ENCODE results near the gene MAP1LC3C.

Gene MAP1LC3C

DNA sequence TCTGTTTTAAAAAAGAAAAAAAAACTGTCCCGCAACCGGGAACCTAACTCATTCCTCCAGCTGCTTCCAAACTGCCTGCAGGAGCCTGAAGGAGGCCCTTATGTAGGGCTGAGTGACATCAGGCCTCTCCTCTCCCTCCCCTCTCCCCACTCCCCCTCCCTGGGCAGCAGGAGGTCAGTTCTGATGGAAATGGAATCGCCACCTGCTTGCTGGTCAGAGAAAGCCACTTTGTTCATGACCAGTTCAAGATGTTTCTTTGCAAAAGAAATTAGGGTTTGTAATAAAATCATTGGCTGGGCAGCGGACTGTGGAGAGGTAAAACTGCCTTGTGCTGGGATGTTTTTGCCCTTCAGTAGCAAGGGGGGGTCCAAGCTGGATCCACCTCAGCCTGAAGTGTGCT lies at the start of gene MAP1LC3C:
MAP1LC3C (minus strand) TSS at position 73 of the 400 bp plus-strand sequence. CDS start 90 bp downstream, outside the sequence.
- DNase-seq (ENCODE audit: low spot score): no peak
- no peak for FAIRE-seq

DNA sequence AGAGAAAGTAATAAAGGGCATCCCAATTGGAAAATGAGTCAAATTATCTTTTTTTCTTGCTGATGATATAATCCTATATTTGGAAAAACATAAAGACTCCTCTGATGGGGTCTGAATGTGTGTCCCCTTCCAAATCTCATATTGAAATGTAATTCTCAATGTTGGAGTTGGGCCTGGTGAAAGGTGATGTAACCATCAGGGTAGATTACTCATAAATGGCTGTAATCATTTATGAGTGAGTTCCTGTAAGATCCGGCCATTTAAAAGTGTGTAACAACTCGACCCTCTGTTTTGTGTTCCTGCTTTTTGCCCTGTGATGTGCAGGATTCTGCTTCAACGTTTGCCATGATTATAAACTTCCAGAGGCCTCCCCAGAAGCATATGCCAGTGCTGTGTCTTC lies 44.3 kb upstream of the MAP1LC3C start:
- no peak for DNase-seq (ENCODE audit: low spot score)
- no peak for FAIRE-seq

DNA sequence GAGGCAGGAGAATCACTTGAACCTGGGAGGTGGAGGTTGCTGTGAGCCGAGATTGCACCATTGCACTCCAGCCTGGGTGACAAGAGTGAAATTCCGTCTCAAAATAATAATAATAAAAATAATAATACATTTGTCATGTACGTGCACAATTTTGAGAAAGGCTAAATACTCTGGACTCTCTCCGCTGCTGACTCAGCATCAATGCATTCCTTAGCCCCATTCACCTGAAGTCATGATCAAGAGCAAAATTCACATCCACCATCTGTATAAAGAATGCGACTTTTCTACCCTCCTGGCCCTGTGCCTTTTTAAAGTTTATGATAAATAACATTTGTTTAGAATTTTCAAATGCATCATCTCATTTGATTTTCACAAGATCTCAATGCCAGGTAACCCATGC lies 35.5 kb upstream of the MAP1LC3C start:
- FAIRE-seq: no peak
- DNase-seq (ENCODE audit: low spot score): no peak

DNA sequence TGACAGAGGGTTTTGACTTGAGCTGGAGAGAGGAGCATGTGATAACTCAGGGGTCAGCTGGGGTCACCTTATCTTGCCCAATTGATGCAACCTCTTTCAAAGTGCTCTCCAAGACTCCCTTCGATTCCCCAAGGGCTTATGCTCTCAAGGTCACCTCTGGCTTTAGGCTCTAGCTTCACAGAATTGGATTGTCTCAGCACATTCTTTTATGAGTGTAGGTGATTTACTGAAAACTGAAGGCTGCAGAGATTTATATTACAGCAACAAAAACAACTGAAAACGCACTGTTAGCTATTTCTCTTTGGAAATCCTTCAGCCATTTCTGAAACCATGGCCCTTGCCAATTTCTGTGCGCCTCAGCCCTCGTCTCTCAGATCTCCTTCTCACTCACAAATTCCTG lies 34.5 kb upstream of the MAP1LC3C start:
- no peak for FAIRE-seq
- no peak for DNase-seq (ENCODE audit: low spot score)

DNA sequence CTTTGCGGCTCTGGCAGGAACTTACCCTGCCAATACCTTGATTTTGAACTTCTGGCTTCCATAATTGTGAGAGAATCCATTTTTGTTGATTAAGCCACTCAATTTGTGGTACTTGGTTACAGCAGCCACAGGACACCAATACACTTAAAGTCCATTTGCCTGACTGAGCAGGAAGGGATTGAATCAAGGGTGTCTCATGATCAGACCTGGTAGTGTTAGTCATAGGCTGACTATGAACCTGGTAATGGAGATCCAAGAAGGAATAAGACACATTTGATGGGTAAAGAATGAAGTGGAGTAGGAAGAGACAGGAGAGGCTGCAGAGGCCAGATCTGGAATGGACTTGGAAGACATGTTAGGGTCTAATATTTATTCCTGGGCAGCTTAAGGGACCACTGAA lies 31.2 kb upstream of the MAP1LC3C start:
- FAIRE-seq: no peak

DNA sequence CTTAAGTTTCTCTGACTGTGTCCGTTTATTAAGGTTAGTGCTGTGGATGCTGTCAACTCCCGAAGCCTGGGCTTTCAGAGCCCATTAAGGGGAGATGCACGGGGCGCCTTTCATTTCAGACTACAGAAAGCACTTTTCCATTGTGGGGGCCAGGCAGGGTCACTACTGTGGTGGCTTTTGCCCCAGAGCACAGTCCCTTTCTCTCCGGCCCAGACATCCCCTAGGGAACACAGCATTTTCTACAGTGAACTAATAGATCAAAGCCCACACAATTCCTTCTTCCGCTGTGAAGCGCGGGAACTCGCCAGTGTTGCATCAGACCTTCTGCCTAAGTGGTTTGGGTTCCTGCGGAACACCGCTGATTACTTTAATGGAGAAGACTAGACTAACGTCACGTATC lies 26.8 kb upstream of the MAP1LC3C start:
- no peak for FAIRE-seq

More for the DNA sequence above, 31.2 kb upstream of the MAP1LC3C start:
- DNase-seq (ENCODE audit: low spot score): peak; percentile 33

DNA sequence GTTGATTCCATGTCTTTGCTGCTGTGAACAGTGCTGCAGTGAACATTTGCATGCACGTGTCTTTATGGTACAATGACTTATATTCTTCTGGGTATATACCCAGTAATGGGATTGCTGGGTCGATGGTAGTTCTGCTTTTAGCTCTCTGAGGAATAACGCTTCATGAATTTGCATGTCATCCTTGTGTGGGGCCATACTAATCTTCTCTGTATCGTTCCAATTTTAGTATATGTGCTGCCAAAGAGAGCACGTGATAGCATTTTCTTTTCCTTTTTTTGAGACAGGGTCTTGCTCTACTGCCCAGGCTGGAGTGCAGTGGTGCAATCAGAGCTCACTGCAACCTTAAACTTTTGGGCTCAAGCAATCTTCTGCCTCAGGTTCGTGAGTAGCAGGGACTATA lies 24.9 kb upstream of the MAP1LC3C start:
- FAIRE-seq: no peak

More for the DNA sequence above, 26.8 kb upstream of the MAP1LC3C start:
- no peak for DNase-seq (ENCODE audit: low spot score)

DNA sequence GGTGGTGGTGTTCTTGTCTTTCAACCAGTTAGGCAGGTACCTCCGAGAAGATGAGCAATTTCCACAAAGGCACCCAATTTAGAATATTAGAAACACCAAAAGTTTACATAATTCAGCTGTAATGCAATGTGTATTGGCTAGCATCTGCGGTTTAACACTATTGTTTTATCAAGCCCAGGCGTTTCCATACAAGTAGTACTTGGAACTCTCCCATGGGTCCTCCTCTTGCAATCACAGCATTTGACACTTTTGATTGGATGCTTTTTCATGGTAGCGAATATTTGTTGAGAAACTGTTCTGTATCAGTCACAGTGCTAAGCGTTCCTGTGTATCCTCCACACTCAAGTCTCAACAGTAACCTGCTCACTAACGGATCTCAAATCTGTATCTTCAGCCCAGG lies 20.1 kb upstream of the MAP1LC3C start:
- no peak for FAIRE-seq

More for the DNA sequence above, 24.9 kb upstream of the MAP1LC3C start:
- DNase-seq (ENCODE audit: low spot score): no peak

DNA sequence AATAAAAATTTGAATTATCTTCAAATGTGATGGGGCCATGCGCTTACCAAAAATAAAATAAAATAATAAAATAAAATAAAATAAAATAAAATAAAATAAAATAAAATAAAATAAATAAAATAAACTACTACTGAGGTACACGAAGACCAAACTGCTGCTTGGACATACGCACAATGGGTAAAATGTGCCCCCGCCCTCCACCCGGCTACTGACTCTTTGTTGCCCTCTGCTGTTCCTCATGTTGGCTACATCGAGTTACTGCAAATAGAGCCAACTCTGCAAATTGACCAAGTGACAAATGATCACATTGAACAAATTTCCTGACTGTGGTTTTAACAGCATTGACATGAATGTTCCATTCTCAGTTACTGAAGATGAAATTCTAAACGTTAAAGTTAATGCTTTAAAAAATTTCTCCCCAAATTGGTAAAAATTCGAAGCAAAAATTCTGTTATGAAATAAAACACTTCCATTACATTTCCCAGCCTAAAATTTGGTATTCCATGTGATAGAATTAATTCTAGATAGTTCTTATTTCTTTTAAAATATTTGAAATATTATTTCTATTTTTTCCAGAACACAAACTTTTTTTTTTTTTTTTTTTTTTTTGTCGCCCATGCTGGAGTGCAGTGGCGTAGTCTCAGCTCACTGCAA lies 18.8 kb upstream of the MAP1LC3C start:
- DNase-seq (ENCODE audit: low spot score): peak; percentile 52
- peak; percentile 75 for FAIRE-seq

More for the DNA sequence above, 20.1 kb upstream of the MAP1LC3C start:
- no peak for DNase-seq (ENCODE audit: low spot score)

DNA sequence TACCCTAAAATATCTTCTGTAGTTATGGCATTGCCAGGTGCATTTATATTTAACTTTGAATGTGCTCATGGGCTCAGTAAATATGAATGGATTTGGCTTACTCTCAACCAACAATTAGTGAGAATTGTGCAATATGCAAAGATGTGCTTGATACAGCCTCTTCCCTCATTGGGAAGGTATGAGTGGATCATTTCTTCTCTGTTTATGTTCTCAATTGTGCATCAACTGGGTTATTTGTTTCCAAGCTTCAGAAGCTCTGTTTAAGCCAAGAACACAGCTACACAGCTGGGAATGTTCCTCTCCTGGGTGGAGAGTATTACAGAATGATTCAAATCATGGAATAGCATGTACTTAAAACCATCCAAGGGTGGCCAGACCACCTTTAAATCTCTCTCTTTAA lies 17.6 kb upstream of the MAP1LC3C start:
- FAIRE-seq (no peak), DNase-seq (ENCODE audit: low spot score) (no peak)

DNA sequence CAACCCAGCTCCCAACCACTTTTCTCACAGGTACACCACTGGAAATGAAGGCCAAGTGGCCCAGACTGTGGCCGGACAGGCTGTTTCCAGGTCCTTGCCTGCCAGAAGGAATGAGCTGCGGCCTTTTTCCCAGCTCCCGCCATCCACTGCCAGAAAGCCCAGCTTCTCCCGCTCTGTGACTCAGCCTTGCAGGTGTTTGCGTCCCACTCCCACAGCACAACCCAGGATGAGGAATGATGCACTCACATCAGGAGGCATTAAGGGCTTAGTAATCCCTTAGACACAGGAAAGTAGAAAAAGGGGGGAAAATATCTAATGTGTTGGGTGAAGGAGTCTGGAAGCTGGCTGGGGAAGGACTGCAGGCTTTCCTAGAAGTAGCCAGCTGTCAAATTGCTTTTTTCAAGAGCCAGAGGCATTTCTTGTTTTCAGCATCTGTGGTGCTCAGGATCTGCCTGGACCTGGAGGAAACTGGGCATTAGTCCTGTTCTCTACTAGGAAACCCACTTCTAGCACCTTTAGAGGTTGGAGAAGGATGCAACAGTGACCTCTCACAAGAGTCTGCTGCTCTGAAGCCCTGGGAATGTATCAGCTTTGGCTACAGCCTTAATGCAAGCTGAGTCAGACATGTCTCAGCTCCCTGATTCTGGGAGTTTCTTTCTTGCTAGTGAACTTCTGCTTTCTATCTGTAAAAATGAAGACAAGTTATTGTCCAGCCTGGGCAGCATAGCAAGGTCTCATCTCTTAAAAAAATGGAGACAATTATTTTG lies 13.2 kb upstream of the MAP1LC3C start:
- FAIRE-seq (no peak), DNase-seq (ENCODE audit: low spot score) (no peak)

DNA sequence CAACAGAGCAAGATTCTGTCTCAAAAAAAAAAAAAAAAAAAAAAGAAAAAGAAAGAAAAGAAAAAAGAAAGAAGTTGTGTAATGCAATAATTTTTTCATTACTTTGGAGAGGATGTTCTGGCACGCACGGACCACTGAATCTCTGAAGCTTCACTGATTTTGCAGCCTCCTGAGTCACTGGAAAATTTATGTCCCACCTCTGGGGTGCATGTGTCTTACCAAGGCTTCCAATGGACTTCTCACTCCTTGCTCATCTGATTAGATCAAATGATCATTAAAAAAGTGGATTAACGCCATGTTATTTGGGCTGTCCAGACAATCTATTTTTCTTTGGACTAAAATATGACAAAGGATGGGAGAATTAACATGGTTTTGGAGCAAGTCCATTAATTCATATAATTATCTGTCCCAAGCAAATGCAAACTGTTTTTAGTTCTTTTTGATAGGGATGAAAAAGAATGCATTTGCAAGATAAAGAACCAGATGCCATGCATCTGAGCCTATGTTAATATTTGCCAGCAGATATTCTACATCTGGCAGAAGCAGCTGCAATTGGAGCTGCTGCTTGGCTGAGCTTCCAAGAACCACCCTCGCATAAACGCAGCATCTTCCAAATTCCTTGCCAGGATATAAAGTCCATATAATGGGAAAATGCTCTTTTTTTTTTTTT lies 10.1 kb upstream of the MAP1LC3C start:
- no peak for FAIRE-seq
- DNase-seq (ENCODE audit: low spot score): no peak

DNA sequence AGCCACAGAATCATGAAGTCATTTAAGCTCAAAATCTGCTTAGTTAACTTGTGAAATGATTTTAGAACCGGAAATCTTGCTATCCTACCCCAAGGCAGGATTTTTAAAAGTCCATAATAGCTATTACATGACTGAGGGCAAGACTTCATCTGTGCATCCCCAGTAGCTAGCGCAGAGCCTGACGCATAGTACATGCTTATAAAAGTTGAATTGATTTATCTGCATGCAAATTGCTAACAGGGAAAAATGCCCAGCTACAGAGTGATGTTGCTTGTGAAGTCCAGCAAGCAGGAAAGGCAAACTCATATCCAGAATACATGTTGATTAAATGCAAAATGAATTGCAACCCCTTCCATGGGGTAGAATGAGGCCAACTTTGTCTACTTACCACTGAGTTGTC lies 8.1 kb upstream of the MAP1LC3C start:
- DNase-seq (ENCODE audit: low spot score) (no peak), FAIRE-seq (no peak)

DNA sequence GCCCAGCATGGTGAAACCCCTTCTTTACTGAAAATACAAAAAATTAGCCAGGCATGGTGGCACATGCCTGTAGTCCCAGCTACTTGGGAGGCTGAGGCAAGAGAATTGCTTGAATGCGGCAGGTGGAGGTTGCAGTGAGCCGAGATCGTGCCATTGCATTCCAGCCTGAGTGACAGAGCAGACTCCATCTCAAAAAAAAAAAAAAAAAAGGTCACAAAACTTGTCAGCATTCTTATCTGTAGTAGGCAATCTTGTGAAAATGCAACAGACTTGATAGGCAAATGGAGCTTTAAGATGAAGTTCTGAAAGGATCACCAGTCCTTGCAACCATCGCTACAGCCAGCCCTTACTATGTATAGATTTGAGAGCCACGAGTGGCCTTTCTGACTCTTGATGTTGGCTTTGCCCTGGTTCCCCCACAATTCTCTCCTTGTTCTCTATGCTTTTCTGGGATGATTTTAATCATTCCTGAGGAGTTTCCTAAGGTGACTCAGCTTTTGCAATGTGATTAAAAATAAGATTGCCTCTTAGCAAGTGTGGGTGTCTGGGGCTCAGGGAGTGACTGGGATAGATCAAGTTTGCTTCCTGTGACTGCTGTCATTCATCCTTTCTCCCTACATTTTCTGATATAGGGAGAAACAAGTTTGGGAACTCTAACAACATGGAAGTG lies 7.1 kb upstream of the MAP1LC3C start:
- no peak for FAIRE-seq
- DNase-seq (ENCODE audit: low spot score): no peak

DNA sequence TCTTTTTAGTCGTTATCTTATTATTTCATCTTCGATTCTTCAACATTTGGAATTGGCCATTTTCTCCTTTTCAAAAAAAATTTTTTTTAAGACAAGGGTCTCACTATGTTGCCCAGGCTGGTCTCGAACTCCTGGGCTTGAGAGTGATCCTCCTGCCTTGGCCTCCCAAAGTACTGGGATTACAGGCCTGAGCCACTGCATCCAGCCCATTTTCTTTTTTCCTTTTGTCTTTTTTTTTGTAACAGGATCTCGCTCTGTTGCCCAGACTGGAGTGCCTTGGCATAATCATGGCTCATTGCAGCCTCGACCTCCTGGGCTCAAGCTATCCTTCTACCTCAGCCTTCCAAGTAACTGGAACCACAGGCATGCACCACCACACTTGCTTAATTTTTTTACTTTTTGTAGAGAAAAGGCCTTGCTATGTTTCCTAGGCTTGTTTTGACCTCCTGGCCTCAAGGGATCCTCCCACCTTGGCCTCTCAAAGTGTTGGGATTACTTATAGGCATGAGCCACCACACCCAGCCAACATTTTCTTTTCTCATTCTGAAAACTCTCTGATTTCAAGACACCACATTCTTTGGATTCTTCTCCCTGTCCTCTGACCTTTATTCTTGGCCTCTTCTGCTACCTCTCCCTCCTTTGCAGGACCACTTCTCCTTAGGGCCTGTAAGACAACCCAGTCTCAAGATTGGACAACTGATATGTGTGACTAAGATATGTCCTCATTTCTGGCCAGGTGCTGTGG lies 6.0 kb upstream of the MAP1LC3C start:
- DNase-seq (ENCODE audit: low spot score): peak; percentile 45
- FAIRE-seq: peak; percentile 38

DNA sequence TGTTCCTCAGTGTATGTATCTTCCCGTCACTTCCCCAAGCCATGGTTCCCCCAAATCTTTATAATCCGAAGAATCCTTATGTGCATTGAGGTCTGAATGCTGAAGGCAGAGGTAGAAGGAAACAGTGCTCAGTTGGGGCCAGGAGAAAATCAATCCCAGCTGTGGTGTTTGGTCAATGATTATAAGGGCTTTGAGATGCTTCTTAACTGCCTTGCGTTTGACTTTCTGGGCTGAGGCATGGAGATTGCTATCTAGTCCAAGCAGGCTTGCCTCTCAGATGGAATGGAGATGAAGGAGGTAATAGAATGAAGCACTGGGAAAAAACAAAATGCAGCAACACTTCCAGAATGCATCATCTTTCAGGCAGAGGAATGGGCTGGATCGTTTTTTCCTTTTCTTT lies 3.6 kb upstream of the MAP1LC3C start:
- DNase-seq (ENCODE audit: low spot score) (no peak), FAIRE-seq (no peak)

DNA sequence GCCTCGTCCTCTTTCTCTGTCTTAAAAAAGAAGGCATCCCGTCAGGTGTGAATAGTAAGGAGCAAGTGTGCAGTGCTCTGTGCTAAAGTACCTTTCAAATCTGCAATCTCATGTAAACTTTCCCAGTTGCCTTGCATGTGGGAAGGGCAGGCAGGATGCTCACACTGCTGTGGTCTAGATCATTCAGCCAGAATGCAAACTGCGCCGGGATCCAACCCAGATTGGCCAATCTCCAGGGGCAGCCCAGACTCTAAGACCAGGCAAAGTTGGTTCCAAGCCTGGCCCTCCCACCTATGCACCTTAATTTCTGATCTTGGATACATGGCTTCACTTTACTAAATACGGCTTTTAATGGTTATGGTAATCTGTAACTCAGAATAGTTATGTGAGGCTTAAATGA lies 3.2 kb upstream of the MAP1LC3C start:
- DNase-seq (ENCODE audit: low spot score): no peak
- no peak for FAIRE-seq

DNA sequence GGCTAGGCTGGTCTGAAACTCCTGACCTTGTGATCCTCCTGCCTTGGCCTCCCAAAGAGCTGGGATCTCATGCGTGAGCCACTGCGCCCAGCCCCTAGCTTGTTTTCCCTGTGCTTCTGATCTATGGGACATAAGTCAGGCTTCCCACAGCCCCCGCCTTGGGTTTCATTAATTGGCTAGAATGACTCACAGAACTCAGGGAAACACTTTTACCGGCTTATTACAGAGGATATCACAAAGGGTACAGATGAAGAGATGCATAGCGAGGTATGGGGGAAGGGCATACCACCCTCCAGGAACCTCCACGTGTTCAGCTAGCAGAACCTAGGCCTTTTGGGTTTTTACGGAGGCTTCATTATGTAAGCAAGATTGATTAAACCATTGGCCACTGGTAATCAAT lies 1.5 kb upstream of the MAP1LC3C start:
- DNase-seq (ENCODE audit: low spot score): no peak
- no peak for FAIRE-seq

DNA sequence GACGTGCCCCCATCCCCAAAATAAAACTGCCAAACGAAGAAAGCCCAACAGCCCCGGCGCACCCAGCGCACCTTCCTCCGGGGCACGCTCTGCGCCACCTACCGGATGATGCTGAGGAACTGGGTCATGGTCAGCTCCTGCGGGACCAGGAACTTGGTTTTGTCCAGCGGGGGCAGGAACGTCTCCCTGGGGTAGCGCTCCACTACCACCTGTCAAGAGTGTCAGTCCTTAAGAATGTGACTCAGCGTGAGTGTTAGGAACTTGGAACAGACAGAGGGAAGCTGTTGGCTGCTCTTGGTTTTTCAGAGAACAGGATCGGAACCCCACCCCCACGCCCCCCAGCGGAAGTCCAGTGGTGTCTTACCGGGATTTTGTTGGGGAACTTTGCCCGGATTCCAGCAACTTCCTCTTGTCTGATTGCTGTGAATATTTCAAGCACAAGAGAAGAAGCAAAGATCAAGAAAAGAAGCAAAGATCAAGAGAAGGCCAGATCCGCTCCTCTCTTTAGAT lies 431 bp downstream of the MAP1LC3C start:
- FAIRE-seq (peak; percentile 88), DNase-seq (ENCODE audit: low spot score) (peak; percentile 92)

DNA sequence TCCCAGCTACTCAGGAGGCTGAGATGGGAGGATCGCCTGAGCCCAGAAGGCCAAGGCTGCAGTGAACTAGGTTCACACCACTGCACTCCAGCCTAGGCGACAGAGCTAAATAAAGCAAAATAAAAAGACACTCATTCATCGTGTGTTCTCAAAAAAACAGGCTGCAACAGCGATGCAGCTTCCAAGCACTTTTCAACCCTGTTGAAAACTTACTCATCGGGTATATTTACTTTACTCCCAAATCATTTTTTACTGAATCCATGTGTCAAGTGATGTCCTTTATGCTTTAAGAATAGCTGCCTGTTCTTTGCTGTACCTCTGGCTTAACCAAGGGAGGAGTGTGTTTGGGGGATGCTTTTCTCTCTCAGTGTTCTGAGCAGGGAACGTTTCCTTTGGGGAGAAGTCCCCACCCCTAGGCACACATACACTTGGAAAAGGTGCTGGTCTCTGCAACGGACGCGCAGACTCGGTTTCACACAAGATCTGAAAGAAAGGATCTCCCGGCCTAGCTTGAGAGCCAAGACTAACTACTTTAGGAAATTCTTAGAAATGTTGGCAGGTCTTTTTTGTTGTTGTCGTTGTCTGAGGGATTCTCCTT lies 1.4 kb downstream of the MAP1LC3C start:
- no peak for FAIRE-seq
- no peak for DNase-seq (ENCODE audit: low spot score)

Measured in RCC 7860 (cell line).